Ishikawa (cell line): ENCODE data around the gene SPINK14.

ENCODE experiments used
- CREB1 ChIP-seq: IDR thresholded peaks from 2 replicates; pipeline ENCODE4 v1.6.1; 2012; ENCODE audit warnings: low read depth
- EGR1 ChIP-seq: IDR thresholded peaks from 2 replicates; pipeline ENCODE4 v1.6.1; 2012
- EP300 ChIP-seq: IDR thresholded peaks from 2 replicates; pipeline ENCODE4 v1.6.1; 2012; ENCODE audit warnings: borderline replicate concordance
- FOXM1 ChIP-seq: IDR thresholded peaks from 2 replicates; pipeline ENCODE4 v1.6.1; 2012; ENCODE audit warnings: low read depth, borderline replicate concordance
- NFIC ChIP-seq: IDR thresholded peaks from 2 replicates; pipeline ENCODE4 v1.6.1; 2012
- RAD21 ChIP-seq: IDR thresholded peaks from 2 replicates; pipeline ENCODE4 v1.6.1; 2012; ENCODE audit warnings: low read depth
- TAF1 ChIP-seq: IDR thresholded peaks from 2 replicates; pipeline ENCODE4 v1.6.1; 2012; ENCODE audit warnings: low read depth, mild to moderate bottlenecking
- TCF12 ChIP-seq: IDR thresholded peaks from 2 replicates; pipeline ENCODE4 v1.6.1; 2012; ENCODE audit warnings: low read depth
- TEAD4 ChIP-seq: IDR thresholded peaks from 2 replicates; pipeline ENCODE4 v1.6.1; 2012
- YY1 ChIP-seq: IDR thresholded peaks from 2 replicates; pipeline ENCODE4 v1.6.1; 2012; ENCODE audit warnings: low read depth
- ZBTB7A ChIP-seq: IDR thresholded peaks from 2 replicates; pipeline ENCODE4 v1.6.1; 2012; ENCODE audit warnings: low read depth
- TF ChIP-seq, protein P1 (sequence below): IDR thresholded peaks from 2 replicates; pipeline ENCODE4 v1.6.1; 2012; ENCODE audit warnings: low read depth, mild to moderate bottlenecking
- TF ChIP-seq, protein P2 (sequence below): IDR thresholded peaks from 2 replicates; pipeline ENCODE4 v1.6.1; 2012
- TF ChIP-seq, protein P3 (sequence below): IDR thresholded peaks from 2 replicates; pipeline ENCODE4 v1.6.1; 2012

DNA sequence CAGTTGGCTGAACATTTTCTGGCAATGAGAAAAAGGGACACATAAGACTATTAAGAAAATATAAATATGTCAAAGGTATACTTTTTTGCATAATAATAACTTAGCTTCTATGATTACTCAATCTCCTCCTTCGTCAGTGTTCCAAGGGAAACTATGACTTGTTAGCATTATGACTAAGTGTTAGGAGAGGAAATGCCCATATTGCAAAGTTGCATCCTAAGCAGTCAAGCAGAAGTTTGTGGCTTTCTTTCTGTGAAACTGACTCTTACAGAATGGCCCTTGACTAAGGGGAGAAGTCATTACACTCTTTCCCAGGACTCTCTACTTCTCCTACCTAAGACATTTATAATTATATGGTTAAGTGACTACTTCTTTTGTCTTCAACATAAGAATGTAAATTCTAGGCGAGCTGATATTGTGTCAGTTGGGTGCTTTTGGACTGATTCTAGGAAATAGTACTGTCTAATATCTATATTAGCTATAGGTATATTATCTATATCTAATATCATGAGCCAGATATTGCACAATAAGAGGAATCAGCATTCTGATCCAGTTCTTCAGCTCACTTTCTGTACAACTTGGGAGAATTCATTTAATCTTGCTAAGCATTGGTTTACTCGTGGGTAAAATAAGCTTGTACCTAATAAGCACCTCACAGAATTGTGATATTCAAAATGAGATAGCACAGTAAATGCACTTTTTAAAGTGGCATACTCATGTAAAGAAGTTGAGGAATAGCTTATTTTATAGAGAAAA is 18.1 kb downstream of the SPINK14 start:
- TF ChIP-seq TEAD4 (no peak), EP300 (no peak), EGR1 (no peak), YY1 (no peak), CREB1 (no peak), RAD21 (no peak), NFIC (no peak), TAF1 (no peak), FOXM1 (no peak), TCF12 (no peak), ZBTB7A (no peak)
- TF ChIP-seq, protein P1, sequence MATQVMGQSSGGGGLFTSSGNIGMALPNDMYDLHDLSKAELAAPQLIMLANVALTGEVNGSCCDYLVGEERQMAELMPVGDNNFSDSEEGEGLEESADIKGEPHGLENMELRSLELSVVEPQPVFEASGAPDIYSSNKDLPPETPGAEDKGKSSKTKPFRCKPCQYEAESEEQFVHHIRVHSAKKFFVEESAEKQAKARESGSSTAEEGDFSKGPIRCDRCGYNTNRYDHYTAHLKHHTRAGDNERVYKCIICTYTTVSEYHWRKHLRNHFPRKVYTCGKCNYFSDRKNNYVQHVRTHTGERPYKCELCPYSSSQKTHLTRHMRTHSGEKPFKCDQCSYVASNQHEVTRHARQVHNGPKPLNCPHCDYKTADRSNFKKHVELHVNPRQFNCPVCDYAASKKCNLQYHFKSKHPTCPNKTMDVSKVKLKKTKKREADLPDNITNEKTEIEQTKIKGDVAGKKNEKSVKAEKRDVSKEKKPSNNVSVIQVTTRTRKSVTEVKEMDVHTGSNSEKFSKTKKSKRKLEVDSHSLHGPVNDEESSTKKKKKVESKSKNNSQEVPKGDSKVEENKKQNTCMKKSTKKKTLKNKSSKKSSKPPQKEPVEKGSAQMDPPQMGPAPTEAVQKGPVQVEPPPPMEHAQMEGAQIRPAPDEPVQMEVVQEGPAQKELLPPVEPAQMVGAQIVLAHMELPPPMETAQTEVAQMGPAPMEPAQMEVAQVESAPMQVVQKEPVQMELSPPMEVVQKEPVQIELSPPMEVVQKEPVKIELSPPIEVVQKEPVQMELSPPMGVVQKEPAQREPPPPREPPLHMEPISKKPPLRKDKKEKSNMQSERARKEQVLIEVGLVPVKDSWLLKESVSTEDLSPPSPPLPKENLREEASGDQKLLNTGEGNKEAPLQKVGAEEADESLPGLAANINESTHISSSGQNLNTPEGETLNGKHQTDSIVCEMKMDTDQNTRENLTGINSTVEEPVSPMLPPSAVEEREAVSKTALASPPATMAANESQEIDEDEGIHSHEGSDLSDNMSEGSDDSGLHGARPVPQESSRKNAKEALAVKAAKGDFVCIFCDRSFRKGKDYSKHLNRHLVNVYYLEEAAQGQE: no peak
- TF ChIP-seq, protein P2, sequence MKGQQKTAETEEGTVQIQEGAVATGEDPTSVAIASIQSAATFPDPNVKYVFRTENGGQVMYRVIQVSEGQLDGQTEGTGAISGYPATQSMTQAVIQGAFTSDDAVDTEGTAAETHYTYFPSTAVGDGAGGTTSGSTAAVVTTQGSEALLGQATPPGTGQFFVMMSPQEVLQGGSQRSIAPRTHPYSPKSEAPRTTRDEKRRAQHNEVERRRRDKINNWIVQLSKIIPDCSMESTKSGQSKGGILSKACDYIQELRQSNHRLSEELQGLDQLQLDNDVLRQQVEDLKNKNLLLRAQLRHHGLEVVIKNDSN: no peak
- TF ChIP-seq, protein P3, sequence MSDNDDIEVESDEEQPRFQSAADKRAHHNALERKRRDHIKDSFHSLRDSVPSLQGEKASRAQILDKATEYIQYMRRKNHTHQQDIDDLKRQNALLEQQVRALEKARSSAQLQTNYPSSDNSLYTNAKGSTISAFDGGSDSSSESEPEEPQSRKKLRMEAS: no peak
